GF-D8 (cell line): Measurements from ENCODE around the gene ZFYVE9.
A peak's percentile ranks its signal among the peaks of the same experiment; 100 is the strongest.

ENCODE experiments used
- DNase-seq: peaks from one replicate; lab custom pipeline; 2025; lab: John Stamatoyannopoulos, UW

The ZFYVE9 gene

GRCh38 chr1:52337439-52337838, 195.6 kb downstream of the ZFYVE9 start:
- DNase-seq = no peak

GRCh38 chr1:52341655-52342260, 199.9 kb downstream of the ZFYVE9 start:
- DNase-seq = no peak

GRCh38 chr1:52343979-52344378, 202.1 kb downstream of the ZFYVE9 start:
- DNase-seq = no peak

GRCh38 chr1:52345252-52345651, 203.4 kb downstream of the ZFYVE9 start:
- no peak for DNase-seq

- DNase-seq = no peak
Measured at GRCh38 chr1:52346653-52347052, 204.8 kb downstream of the ZFYVE9 start.

GRCh38 chr1:52348704-52349300, 206.9 kb downstream of the ZFYVE9 start:
- no peak for DNase-seq

- no peak for DNase-seq
Measured at GRCh38 chr1:52352690-52353089, 210.8 kb downstream of the ZFYVE9 start.

GRCh38 chr1:52355436-52355835, 213.5 kb downstream of the ZFYVE9 start:
- DNase-seq = no peak

GRCh38 chr1:52355847-52356505, 214.1 kb downstream of the ZFYVE9 start:
- no peak for DNase-seq

- DNase-seq = no peak
Measured at GRCh38 chr1:52356818-52357355, 215.0 kb downstream of the ZFYVE9 start.

GRCh38 chr1:52357397-52357796, 215.5 kb downstream of the ZFYVE9 start:
- no peak for DNase-seq

- no peak for DNase-seq
Measured at GRCh38 chr1:52358851-52359497, 217.1 kb downstream of the ZFYVE9 start.

- DNase-seq = no peak
Measured at GRCh38 chr1:52359676-52360594, 218.0 kb downstream of the ZFYVE9 start.

- DNase-seq = no peak
Measured at GRCh38 chr1:52360595-52360968, 218.7 kb downstream of the ZFYVE9 start.

GRCh38 chr1:52364235-52364839, 222.4 kb downstream of the ZFYVE9 start:
- no peak for DNase-seq

- peak; percentile 13 for DNase-seq
Measured at GRCh38 chr1:52365071-52365745, 223.3 kb downstream of the ZFYVE9 start.

- peak; percentile 93 for DNase-seq
Measured at GRCh38 chr1:52365746-52366516, 224.0 kb downstream of the ZFYVE9 start, which contains the start of gene CC2D1B. TSS of gene CC2D1B (minus strand) at chr1:52366205. CDS start at chr1:52364620, 1,585 bp downstream.

GRCh38 chr1:52366517-52366827, 224.6 kb downstream of the ZFYVE9 start:
- no peak for DNase-seq

- DNase-seq = no peak
Measured at GRCh38 chr1:52367272-52367671, 225.4 kb downstream of the ZFYVE9 start.
